ENCODE measurements around the gene SSTR3.

- no peak for TF ChIP-seq CTCF (IDR thresholded peaks at IDR 0.05; ENCODE audit: low read length)
- no peak for TF ChIP-seq EZH2 (IDR thresholded peaks at IDR 0.05; ENCODE audit: borderline replicate concordance, low read length)
These were observed 43.9 kb upstream of the SSTR3 start for GRCh38 chr22:37256075-37256726.
